Small intestine (tissue), 7 donors: ENCODE measurements around the gene FOXC2. TPM values are rescaled to one million over a fixed set of nuclear protein-coding genes. Genes with fewer than 3 reads are reported as not detected.

Experiments
- DNase-seq, 2 donors: peaks; one replicate each; pipeline versions ENCODE4 v3.0.0 to v3.0.0-alpha.2; 2013
- FAIRE-seq: peaks from 2 replicates; lab custom pipeline; 2012; peaks lifted over from hg19 to GRCh38; lab: Jason Lieb, UNC
- H3K27ac ChIP-seq, 3 donors: one replicate each; pipeline ENCODE4 v1.5.1; 2013; ENCODE audit warnings: low read length in 2 of 3, mild to moderate bottlenecking in 2 of 3, control low read depth in 1 of 3, inconsistent platforms in 1 of 3, low read depth in 1 of 3, moderate library complexity in 1 of 3
- H3K27me3 ChIP-seq, 3 donors: one replicate each; pipeline ENCODE4 v1.6.1; 2013; ENCODE audit warnings: low read length in 3 of 3, inconsistent platforms in 1 of 3; ENCODE audit not compliant: control insufficient read depth in 3 of 3, insufficient read depth in 3 of 3
- H3K36me3 ChIP-seq, 3 donors: one replicate each; pipeline ENCODE4 v1.6.1; 2013; ENCODE audit warnings: low read length in 3 of 3, inconsistent platforms in 1 of 3, low read depth in 1 of 3, mild to moderate bottlenecking in 1 of 3, moderate library complexity in 1 of 3; ENCODE audit not compliant: control insufficient read depth in 3 of 3, insufficient read depth in 2 of 3
- H3K4me1 ChIP-seq, 3 donors: one replicate each; pipeline ENCODE4 v1.6.1; 2013; ENCODE audit warnings: low read length in 2 of 3, inconsistent platforms in 1 of 3, low read depth in 1 of 3, mild to moderate bottlenecking in 1 of 3, moderate library complexity in 1 of 3; ENCODE audit not compliant: control insufficient read depth in 3 of 3, insufficient read depth in 2 of 3
- H3K4me3 ChIP-seq, 3 donors: one replicate each; pipeline ENCODE4 v1.5.1; 2013; ENCODE audit warnings: low read length in 3 of 3, control low read depth in 1 of 3, inconsistent platforms in 1 of 3, low read depth in 1 of 3, mild to moderate bottlenecking in 1 of 3, moderate library complexity in 1 of 3
- H3K9me3 ChIP-seq, 2 donors: one replicate each; pipeline ENCODE4 v1.6.1; 2013; ENCODE audit warnings: low read depth in 1 of 2, low read length in 1 of 2; ENCODE audit not compliant: control insufficient read depth in 2 of 2, insufficient read depth in 1 of 2
- WGBS, 3 donors: extraction: QIAGEN DNeasy Blood & Tissue Kit; methylation state at CpG; one replicate each; pipeline ENCODE4 v1.1.7; 2013; 5-methylcytosine and 5-hydroxymethylcytosine counted together
- polyA plus RNA-seq, 4 donors: library from polyadenylated mRNA; stranded (reverse) in 3 of 4; unstranded in 1 of 4; fragments of 200-250 nt in 3 of 4; fragments of 120-200 nt in 1 of 4; gene quantifications; one replicate each; pipeline versions ENCODE4 v1.2.1 to v1.2.3, GENCODE V29; 2013
- donor health status: healthy with polysubstance abuse.
- donor health status: control.
- donor health status: control.
- donor health status: Bipolar disorder and iron deficiency.
- donor health status: healthy.

FOXC2 gene
- polyA plus RNA-seq, 4 donors: 0.13 to 0.97 TPM; not detected in 2

DNA sequence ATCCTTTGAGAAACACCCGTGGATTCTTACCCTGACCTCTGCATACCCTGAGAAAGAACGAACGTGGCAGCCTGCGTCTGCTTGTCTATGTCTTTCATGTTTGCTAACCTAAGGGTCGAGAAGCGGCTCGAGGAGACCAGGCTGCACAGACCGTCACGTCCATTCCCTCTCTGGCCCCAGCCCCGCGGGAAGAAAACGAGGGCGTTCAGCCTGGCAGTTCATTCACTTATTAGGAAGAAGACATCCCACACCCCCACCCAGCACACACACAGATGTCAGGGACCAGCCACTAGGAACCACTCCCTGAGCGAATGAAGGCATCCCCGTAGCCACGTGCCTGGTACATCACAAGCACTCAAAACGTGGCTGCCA lies 10.9 kb upstream of the FOXC2 start:
- DNase-seq (peak in 1 of 2 donors; percentile 11), FAIRE-seq (no peak)
- 32 to 48% (median 44%) methylated on average over 17 of the region's 17 CpGs for WGBS, 3 donors
- peaks cover 0 to 10% (median 0%) of the 10 kb centered on the region in 3 donors for H3K36me3 ChIP-seq
- no peaks in the 10 kb centered on the region for H3K9me3 ChIP-seq
- H3K27ac ChIP-seq: no peak overlapping the region
- peaks cover 0 to 10% (median 6%) of the 10 kb centered on the region in 3 donors for H3K4me1 ChIP-seq
- no peaks in the 10 kb centered on the region for H3K27me3 ChIP-seq
- peak overlapping the region in 2 of 3 donors; percentile 92 for H3K4me3 ChIP-seq

DNA sequence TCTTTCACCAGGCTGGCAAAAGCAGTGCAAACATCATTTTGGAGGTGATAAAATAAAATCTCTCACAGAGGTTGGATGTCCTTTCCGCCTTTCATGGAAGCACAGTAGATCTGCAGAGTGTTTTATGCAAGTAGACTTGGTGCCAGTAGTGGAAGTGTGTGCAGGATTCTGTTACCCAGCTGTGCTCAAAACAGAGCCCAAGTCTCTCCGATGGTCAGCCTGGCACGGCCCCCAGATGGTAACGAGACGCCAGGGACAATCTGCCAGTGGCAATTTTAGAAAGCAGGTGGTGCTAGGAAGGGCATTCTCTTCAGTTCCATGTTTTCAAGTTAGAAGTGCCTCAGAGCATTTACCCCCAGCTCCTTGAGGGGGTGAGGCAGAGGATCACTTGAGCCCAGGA lies 10.1 kb upstream of the FOXC2 start:
- Histone ChIP-seq H3K36me3 (peaks cover 0 to 7% (median 0%) of the 10 kb centered on the region in 3 donors), H3K9me3 (no peaks in the 10 kb centered on the region), H3K27ac (no peak overlapping the region), H3K4me3 (no peak overlapping the region), H3K27me3 (peaks cover 0 to 3% (median 0%) of the 10 kb centered on the region in 3 donors), H3K4me1 (peaks cover 0 to 10% (median 6%) of the 10 kb centered on the region in 3 donors)
- FAIRE-seq: no peak
- 60 to 80% (median 69%) methylated on average over 5 of the region's 5 CpGs for WGBS, 3 donors
- no peak for DNase-seq

GRCh38 chr16:86557587-86557986 lies 9.0 kb upstream of the FOXC2 start:
- Histone ChIP-seq H3K4me3 (no peak overlapping the region), H3K27ac (no peak overlapping the region), H3K36me3 (no peaks in the 10 kb centered on the region), H3K27me3 (peaks cover 0 to 3% (median 0%) of the 10 kb centered on the region in 3 donors), H3K9me3 (no peaks in the 10 kb centered on the region), H3K4me1 (peaks cover 0 to 10% (median 6%) of the 10 kb centered on the region in 3 donors)
- FAIRE-seq (no peak), DNase-seq (no peak)
- WGBS, 3 donors: 67 to 85% (median 73%) methylated on average over 4 of the region's 4 CpGs

DNA sequence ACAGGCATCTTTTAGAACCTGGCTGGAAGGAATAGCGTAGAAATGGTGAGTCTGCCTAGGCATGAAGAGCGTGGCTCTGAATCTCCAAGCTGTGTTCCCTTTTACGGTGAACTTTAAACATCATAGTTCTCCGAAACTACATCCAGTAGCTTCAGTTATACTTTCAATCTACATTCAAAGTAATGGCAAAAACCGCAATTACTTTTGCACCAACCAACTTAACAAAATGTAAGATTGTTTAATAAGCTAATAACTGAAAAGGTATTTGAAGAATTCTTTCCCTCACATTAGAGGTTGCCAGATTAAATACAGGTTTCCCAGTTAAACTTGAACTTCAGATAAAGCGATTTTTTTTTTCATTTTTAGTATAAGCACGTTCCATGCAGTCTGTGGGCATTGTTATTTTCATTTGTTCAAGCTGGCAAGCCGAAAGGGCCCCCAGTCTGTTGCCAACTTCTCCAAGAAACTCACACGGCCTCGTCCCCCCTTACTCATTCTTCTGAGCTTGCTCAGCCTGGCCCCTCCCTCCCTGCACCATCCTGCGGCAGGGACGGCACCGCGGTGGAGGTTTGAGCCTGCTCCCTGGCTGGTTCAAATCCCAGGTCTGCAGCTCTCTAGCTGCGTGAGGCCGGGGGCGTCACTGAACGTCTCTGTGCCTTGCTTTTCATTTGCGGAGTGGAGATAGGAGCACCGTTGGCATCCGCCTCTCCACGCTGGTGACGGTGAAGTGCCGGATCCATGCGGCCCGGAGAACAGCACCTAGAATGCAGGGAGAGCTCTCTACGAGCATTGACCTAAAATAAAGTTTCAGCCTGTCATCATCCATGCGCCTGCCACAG lies 8.1 kb upstream of the FOXC2 start:
- WGBS, 3 donors: 74 to 79% (median 74%) methylated on average over 28 of the region's 28 CpGs
- H3K36me3 ChIP-seq: no peaks in the 10 kb centered on the region
- peaks cover 0 to 7% (median 0%) of the 10 kb centered on the region in 3 donors for H3K27me3 ChIP-seq
- peaks cover 0 to 10% (median 6%) of the 10 kb centered on the region in 3 donors for H3K4me1 ChIP-seq
- DNase-seq: no peak
- no peak overlapping the region for H3K27ac ChIP-seq
- no peaks in the 10 kb centered on the region for H3K9me3 ChIP-seq
- H3K4me3 ChIP-seq: no peak overlapping the region
- FAIRE-seq: no peak

DNA sequence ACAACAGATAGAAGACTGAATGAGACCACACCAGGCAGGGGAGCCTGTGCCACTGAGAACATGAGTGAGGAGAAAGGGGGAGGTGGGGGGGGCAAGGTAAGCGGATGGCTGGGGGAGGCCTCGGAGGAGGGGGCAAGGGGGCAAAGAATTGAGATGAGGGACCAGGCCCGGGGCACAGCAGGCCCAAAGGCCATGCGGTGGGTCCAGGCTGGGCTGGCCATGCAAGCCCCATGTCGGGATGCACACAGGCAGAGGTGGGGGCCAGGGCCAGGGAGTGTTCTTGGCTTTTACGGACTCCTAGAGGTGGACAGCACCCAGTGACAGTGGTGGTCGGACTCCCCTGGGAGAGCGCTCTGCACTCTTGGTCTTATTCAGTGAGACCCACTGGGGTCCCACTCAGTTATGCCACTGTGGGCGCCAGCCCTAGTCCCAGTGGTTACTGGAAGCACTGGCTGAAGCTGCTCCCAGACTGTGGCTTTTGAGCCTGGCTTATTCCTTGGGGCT lies 6.8 kb upstream of the FOXC2 start:
- Histone ChIP-seq H3K27me3 (peaks cover 0 to 17% (median 8%) of the 10 kb centered on the region in 3 donors), H3K27ac (no peak overlapping the region), H3K36me3 (no peaks in the 10 kb centered on the region), H3K9me3 (no peaks in the 10 kb centered on the region), H3K4me1 (peaks cover 0 to 11% (median 0%) of the 10 kb centered on the region in 3 donors), H3K4me3 (no peak overlapping the region)
- FAIRE-seq: no peak
- 77 to 89% (median 82%) methylated on average over 9 of the region's 9 CpGs for WGBS, 3 donors
- no peak for DNase-seq

DNA sequence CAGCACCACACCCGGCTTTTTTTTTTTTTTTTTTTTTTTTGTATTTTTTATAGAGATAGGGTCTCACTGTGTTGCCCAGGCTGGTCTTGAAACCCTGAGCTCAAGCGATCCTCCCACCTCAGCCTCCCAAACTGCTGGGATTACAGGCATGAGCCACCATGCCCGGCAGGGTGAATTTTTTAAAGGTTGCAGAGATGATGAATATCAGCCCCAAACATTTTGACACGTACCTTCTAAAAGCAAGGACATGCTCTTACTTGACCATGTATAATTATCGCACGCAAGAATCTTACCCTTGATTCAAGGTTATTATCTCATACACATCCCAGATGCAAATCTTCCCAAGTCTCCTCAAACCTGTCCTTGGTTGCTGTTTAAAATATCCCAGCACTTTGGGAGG lies 4.3 kb upstream of the FOXC2 start:
- FAIRE-seq (no peak), DNase-seq (no peak)
- 76 to 84% (median 80%) methylated on average over 6 of the region's 6 CpGs for WGBS, 3 donors
- H3K27me3 ChIP-seq: peaks cover 9 to 39% (median 20%) of the 10 kb centered on the region in 3 donors
- H3K27ac ChIP-seq: no peak overlapping the region
- H3K4me3 ChIP-seq: no peak overlapping the region
- H3K36me3 ChIP-seq: no peaks in the 10 kb centered on the region
- H3K4me1 ChIP-seq: peaks cover 0 to 5% (median 0%) of the 10 kb centered on the region in 3 donors
- no peaks in the 10 kb centered on the region for H3K9me3 ChIP-seq

GRCh38 chr16:86563469-86564345 lies 2.9 kb upstream of the FOXC2 start:
- peaks cover 0 to 5% (median 0%) of the 10 kb centered on the region in 3 donors for H3K4me1 ChIP-seq
- H3K4me3 ChIP-seq: peak overlapping the region in 1 of 3 donors; percentile 9
- peak; percentile 83 to 89 for DNase-seq
- H3K27me3 ChIP-seq: peaks cover 23 to 47% (median 23%) of the 10 kb centered on the region in 3 donors
- H3K9me3 ChIP-seq: no peaks in the 10 kb centered on the region
- FAIRE-seq: no peak
- H3K36me3 ChIP-seq: no peaks in the 10 kb centered on the region
- H3K27ac ChIP-seq: no peak overlapping the region
- WGBS, 3 donors: 1 to 2% (median 1%) methylated on average over 41 of the region's 41 CpGs

DNA sequence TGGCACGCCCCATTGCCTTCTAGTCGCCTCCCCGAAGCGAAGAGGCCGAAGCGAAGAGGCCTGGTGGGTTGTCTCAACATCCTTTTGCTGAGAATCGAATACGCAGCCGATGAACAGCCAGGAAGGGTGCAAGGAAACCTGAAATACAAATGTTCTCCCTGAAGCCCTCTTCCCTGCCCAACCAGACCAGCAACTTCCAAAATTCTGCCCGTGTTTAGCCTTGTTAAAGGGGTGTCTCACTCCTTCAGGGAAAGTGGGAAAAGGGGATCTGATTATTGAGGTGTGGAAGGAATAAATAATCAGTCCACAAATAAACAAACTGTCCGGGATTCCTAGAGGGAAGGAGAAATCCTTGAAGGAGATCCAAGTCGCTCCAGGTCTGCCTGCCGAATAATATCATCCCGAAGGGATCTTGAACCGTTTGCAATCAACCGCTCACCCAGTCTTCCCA lies 1.4 kb upstream of the FOXC2 start:
- H3K4me3 ChIP-seq: no peak overlapping the region
- WGBS, 3 donors: 26 to 40% (median 36%) methylated on average over 16 of the region's 16 CpGs
- no peak overlapping the region for H3K27ac ChIP-seq
- H3K4me1 ChIP-seq: peaks cover 0 to 5% (median 0%) of the 10 kb centered on the region in 3 donors
- H3K9me3 ChIP-seq: no peaks in the 10 kb centered on the region
- H3K27me3 ChIP-seq: peaks cover 23 to 60% (median 26%) of the 10 kb centered on the region in 3 donors
- H3K36me3 ChIP-seq: no peaks in the 10 kb centered on the region
- DNase-seq: no peak
- FAIRE-seq: no peak
